Putamen (tissue), 1 donor: ENCODE data around the gene PALM.

Experiments used
- DNase-seq: peaks from one replicate; pipeline ENCODE4 v3.0.0-alpha.2; 2016; ENCODE audit warnings: low spot score

The PALM gene

DNA sequence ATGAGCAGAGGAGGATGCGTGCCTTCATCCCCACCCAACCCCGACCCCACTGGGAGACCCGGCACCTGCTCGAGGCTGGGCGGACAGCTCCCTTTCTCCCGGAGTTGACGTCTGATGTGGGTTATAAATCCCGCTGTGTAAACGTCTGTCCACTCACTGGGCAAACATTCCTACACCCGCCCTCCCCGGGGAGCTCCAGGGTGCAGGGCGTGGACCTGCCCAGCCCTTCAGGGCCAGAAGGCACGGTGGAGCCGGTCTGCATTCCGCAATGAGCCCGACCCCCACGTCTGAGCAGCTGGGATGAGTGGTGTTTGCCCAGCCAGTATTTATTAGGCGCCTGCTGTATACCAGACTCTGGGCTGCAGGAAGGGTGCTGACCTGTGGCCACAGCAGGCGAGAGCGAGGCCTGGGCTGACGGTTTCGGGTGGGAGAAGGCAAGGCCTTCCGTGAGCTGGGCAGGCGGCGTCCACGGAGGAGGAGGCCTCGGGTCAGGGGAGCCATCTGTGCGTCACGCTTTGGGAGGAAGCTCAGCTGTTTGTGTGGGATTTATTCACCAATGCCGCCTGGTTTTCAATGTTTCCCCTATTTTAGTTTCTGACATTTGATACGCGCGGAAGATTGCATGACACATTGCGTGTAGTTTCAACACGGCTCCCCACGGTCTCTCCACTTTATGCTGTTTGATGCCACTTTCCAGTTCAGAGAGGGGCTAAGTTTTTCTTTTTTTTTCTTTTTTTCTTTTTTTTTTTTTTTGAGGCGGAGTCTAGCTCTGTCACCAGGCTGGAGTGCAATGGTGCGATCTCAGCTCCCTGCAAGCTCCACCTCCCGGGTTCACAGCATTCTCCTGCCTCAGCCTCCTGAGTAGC, 44.1 kb downstream of the PALM start:
- no peak for DNase-seq

DNA sequence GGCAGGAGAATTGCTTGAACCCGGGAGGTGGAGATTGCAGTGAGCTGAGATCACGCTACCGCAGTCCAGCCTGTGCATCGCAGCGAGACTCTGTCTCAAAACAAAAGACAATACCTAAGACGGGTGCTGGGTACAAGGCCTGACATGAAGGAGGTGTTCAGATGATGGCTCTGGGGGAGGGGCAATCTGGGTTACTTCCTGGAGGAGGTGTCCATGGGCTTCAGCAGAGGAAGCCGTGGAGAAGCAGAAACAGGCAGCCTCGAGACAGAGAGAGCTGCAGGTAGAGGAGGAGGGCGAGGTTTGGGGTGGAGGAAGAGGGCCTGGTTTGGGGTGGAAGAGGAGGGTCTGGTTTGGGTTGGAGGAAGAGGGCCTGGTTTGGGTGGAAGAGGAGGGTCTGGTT, 45.8 kb downstream of the PALM start:
- DNase-seq = no peak

DNA sequence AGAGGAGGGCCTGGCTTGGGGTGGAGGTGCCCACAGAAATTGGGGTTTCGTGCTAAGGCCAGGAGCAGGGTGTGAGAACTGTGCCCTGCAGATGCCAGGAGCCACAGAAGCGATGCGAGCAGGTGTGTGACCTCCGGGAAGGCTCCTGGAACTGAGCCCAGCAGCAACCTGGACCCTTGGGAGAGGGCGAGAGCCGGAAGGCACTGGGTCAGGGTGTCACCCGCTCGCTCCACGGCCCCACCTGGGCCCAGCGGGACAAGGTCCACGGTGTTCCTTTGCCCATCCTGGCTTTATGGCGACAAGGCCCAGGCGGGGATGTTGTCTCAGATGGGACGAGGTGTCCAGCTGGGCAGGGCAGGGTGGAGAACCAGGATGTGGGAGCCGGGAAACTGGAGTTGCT, 46.3 kb downstream of the PALM start:
- DNase-seq = no peak

DNA sequence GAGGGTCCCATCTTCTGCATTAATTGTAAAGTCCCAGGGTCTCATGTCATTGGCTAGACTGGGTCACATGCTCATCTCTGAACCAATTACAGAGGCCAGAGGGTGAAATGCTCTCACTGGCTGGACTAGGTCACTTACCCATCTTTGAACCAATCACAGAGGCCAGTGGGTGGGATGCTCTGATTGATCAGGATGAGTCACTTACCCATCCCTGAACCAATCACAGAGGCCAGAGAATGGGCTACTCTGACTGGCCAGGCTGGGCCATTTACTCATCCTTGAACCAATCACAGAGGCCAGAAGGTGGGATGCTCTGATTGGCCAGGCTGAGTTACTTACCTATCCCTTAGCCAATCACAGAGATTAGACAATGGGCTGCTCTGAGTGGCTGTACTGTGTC, 47.5 kb downstream of the PALM start:
- no peak for DNase-seq

DNA sequence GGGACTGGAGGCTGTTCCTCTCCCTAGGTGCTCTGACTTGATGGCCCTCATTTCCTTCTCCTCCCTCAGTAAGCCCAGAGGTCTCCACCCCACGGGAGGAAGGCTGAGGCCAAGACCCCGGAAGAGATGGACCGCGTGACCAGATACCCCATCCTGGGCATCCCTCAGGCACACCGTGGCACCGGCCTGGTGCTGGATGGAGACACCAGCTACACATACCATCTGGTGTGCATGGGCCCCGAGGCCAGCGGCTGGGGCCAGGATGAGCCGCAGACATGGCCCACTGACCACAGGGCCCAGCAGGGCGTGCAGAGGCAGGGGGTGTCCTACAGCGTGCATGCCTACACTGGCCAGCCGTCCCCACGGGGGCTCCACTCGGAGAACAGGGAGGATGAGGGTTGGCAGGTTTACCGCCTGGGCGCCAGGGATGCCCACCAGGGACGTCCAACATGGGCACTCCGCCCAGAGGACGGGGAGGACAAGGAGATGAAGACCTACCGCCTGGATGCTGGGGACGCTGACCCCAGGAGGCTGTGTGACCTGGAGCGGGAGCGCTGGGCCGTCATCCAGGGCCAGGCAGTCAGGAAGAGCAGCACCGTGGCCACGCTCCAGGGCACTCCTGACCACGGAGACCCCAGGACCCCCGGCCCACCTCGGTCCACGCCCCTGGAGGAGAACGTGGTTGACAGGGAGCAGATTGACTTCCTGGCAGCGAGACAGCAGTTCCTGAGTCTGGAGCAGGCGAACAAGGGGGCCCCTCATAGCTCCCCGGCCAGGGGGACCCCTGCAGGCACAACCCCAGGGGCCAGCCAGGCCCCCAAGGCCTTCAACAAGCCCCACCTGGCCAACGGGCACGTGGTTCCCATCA, 48.3 kb downstream of the PALM start:
- no peak for DNase-seq

DNA sequence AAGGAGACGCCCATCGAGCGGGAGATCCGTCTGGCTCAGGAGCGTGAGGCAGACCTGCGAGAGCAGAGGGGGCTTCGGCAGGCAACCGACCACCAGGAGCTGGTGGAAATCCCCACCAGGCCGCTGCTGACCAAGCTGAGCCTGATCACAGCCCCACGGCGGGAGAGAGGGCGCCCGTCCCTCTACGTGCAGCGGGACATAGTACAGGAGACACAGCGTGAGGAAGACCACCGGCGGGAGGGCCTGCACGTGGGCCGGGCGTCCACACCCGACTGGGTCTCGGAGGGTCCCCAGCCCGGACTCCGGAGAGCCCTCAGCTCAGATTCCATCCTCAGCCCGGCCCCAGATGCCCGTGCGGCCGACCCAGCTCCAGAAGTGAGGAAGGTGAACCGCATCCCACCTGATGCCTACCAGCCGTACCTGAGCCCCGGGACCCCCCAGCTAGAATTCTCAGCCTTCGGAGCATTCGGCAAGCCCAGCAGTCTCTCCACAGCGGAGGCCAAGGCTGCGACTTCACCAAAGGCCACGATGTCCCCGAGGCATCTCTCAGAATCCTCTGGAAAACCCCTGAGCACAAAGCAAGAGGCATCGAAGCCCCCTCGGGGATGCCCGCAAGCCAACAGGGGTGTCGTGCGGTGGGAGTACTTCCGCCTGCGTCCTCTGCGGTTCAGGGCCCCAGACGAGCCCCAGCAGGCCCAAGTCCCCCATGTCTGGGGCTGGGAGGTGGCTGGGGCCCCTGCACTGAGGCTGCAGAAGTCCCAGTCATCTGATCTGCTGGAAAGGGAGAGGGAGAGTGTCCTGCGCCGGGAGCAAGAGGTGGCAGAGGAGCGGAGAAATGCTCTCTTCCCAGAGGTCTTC, 49.3 kb downstream of the PALM start:
- DNase-seq = no peak

DNA sequence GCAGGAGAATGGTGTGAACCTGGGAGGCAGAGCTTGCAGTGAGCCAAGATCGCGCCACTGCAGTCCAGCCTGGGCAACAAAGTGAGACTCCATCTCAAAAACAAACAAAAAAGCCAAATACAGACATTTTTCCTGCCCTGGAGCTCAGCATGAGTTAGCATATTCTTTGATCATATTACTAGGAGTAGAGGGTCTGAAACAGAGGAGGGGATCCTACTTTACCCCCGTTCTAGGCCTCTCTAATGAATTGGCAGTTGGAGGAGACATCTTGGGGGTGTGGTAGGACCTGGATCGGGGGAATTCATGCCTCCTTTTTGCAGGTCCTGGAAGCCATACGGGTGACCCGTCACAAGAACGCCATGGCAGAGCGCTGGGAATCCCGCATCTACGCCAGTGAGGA, 54.4 kb downstream of the PALM start:
- DNase-seq = no peak

DNA sequence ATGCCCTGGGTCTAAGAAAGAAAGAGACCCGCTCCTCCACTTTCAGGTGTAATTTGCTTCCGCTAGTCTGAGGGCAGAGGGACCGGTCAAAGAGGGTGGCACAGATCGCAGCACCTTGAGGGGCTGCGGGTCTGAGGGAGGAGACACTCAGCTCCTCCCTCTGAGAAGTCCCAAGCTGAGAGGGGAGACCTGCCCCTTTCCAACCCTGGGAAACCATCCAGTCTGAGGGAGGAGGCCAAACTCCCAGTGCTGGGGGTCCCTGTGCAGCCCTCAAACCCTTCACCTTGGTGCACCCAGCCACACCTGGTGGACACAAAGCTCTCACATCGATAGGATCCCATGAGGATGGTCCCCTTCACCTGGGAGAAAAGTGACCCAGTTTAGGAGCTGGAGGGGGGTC, 55.1 kb downstream of the PALM start:
- no peak for DNase-seq

DNA sequence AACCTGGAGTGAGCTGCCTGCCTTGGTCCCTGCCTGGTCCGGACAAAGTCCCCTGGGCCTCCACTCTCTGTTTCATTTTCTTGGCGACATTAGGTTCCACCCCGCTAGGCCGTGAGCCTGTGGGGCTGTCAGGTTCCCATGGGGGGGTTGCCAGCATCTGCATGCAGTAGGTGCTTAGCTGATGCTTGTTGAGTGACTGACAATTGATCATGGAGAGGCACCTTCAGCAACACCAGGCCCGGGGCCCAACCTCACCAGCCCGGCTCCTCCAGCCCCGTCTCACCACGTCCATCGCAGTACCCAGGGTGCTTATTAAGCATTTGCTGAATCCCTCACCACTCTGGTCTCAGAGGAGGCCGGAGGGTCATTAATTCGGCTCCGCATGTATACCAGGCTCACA, 55.6 kb downstream of the PALM start:
- DNase-seq = no peak

DNA sequence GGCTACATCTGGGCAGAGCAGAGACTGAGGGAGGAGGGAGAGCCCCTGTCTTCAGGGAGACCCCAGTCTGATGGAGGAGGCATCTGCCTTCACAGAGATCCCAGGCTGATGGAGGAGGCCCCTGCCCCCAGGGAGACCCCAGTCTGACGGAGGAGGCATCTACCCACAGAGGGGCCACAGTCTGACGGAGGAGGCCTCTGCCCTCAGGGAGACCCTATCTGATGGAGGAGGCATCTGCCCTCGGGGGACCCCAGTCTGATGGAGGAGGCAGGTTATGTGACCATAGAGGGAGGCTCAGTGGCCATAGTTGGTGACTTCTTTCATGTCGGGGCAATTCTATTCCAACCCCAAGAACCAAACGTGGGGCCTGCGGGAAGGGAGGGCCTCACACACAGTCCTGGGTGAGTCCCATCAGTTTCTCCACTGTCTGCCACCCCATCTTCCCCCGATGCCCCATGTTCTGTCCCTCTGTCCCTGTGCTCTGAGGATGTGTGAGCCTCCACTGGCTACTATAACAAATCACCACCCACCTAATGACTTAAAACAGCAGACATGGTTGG, 56.5 kb downstream of the PALM start:
- DNase-seq = no peak

DNA sequence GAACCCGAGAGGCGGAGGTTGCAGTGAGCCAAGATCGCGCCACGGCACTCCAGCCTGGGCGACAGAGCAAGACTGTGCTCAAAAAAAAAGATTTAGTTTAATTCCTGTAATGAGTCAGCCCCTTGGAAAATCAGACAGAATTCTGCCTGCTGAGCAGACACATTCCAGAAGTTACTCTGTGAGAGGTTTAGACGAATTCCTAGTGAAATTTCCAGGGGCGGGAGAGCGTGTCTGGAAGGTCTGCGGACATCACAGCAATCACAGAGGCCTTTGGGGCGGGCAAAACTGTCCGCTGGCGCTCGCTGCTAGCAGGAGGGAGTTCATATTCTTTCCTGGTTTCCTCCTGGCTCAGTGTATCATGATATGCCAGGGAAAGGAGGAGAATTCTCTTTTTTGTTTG, 59.7 kb downstream of the PALM start:
- DNase-seq = no peak

DNA sequence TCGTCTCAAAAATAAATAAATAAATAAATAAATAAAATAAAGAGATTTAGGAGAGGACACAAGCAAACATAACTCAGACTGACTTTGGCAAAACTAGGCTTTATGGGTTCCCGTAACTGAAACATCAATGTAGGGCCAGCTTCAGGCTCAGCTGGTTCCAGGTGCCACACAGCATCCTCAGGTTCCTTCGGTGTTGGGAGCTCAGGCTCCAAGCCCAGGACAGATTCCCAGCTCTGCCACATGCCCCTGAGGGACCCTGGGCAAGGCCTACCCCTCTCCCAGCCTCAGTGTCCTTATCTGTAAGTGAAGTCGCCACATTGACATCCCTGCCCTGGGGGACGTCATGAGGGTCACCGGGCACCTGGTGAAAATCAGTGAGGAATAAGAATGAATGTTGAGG, 60.9 kb downstream of the PALM start:
- no peak for DNase-seq

DNA sequence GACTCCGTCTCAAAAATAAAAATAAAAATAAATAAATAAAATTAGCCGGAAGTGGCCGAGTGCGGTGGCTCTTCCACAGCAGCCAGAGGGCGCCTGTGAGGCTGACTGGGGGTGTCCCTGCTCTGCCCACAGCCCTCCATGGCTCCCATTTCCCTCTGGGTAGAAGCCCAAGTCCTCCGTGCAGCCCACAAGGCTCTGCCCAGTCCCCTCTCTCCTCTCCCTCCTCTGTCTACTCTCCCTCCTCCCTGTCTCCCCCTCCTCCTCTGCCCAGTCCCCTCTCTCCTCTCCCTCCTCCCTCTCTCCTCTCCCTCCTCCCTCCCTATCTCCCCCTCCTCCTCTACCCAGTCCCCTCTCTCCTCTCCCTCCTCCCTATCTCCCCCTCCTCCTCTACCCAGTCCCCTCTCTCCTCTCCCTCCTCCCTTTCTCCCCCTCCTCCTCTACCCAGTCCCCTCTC, 62.6 kb downstream of the PALM start:
- no peak for DNase-seq

DNA sequence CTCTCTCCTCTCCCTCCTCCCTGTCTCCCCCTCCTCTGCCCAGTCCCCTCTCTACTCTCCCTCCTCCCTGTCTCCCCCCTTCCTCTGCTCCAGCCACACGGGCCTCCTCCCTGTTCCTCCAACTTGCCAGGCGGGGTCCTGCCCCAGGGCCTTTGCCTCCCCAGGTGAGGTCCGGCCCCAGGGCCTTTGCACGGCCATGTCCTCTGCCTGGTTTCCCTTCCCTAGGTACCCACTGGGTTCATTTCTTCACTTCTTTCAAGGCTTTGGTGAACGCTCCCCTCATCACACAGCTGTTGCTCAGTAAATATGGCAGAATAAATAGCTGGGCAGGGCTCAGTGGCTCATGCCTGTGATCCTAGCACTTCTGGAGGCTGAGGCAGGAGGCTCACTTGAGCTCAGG, 63.3 kb downstream of the PALM start:
- no peak for DNase-seq

DNA sequence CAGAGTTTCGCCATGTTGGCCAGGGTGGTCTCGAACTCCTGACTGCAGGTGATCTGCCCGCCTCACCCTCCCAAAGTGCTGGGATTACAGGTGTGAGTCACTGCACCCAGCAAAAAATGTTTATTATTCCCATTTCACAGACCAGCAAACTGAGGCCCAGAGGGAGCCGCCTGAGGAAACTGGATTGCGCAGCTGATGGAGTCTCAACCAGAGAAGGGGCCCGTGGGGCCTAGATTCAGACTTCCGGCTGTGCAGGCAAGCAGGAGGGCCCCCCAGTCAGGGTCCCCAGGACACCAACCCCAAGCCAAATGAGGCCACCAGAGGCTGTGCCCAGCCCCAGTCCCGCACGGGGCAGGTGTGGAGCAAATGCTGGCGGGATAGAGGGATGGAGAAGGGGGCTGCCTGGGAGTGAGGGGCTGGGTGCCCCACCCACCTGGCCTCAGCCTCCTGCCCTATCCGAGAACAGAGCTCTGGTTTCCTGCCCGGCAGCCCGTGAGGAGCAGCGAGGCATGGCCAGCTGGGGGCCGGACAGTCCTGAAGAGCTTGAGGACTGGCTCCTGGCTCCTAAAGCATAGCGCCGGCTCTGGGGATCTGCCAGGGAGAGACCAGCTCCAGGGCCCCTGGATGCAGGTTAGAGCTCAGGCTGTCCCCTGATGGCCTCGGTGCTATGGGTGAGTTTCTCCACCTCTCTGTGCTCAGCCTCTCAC, 64.1 kb downstream of the PALM start:
- no peak for DNase-seq

DNA sequence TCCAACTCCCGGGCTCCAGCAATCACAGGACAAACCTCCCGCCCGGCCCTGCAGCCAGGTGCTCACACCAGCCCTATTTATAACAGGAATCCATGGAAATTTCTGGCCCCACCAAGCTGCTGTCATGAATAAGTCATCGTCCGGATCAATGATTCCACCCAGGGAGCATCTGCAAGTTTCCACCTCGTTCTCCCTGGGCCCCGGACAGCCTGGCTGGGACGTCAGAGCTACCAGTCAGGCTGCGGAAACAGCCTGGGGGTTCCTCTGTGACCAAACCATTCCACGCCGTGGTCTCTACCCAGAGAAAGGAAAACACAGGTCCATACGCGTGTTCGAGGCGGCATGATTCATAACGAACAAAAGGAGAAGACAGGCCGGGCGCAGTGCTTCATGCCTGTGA, 67.8 kb downstream of the PALM start:
- no peak for DNase-seq

DNA sequence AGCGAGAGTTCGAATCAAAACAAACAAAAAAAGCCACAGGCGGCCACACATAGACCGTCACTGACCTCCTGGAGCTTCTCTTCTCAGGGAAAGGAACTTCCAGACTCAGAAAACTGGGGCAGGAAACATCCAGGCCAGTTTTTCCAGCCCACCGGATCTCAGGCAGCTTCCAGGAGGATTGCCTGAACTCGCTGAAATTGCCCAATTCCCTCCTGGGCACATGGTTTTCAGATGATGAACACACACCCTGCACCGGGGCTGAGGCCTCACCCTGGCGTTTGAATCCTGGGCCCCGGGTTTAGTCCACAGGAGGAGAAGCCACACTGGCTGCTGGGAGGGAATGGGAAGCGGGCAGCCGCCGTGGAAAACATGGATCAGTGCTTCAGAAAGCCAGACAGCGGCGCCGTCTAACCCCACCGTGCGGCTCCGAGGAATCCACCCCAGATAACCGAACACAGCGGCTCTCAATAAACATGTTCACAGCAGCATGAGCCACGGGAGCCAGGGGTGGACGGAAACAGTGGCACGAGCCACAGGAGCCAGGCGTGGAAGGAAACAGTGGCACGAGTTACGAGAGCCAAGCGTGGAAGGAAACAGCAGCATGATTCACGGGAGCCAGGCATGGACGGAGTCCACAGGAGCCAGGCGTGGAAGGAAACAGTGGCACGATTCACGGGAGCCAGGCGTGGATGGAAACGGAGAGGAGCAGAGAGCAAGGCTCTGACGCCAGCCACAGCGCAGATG, 70.3 kb downstream of the PALM start:
- DNase-seq = no peak

DNA sequence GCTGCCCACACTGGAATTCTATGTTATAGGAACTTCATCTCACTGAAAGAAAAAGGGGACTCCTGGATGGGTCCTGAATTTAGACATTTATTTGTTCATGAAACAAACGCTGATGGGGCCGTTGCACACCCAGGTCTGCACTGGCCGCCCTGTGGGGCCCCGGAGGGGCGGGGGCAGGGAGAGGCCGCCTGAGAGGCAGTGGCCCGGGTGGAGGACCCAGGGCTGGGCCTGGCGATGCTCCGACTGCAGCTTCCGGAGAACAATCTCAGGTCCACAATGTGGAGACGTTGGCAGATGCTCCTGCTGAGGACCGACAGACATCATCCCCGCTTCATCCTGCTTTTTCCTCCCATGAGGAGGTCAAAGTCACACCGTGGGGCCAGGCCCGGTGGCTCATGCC, 72.2 kb downstream of the PALM start:
- DNase-seq = no peak

DNA sequence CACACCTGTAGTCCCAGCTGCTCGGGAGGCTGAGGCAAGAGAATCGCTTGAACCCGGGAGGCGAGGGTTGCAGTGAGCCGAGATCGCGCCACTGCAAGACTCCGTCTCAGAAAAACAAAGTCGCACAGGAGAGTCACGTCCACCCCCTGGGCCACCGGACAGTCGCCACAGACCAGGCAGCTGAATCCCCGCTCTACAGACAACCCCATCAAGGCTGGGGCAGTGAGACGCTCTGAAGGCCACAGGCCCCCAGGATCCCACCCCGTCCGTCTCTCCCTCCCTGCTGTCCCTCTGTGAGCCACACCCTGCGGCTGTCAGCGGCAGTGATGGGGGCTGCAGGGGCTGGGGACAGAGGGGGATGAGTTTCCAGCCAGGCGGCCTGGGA, 73.1 kb downstream of the PALM start:
- no peak for DNase-seq

DNA sequence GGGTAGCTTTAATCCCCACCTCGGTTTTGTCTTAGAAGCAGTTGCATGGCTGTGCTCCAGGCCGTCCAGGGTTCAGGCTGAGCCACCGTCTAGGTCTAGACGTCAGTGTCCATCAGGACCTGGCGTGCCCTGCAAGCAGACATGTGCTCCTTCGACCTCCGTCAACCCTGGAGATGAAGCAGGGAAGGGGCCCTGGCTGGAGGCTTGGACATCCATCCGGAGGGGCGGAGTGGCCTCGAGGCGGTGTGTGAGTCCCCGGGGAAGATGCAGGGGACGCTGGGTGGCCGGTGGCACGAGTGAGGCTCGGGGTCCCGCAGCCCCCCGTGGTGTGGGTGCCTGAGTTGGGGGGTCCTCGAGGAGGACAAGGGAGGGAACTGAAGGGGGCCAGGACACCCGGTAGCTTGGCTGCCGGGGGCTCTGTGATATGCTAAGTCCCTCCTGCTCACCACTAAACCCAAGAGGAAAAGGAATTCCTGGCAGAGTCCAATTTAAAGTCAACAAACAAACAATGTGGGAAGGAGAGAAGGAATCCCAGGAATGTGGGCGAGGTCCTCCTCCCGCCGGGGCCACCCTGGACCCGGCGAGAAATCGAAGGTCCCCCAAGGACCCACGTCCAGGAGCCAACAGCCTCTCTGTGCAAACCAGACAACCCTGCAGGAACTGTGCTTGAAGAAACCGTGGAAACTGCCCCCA, 73.6 kb downstream of the PALM start:
- DNase-seq = no peak
